GM23338 (cell line): ENCODE measurements around the gene PLA2G12A. TPM values are rescaled to one million over a fixed set of nuclear protein-coding genes. Genes with fewer than 3 reads are reported as not detected.

Source experiments
- ATAC-seq: fragments of 200-7000 bp; cut with Tn5 transposase; 3 replicates; pipeline ENCODE4 v1.9.1; 2020
- DNase-seq: peaks from one replicate; pipeline ENCODE4 v3.0.0-alpha.2; 2015; ENCODE audit warnings: low spot score
- H2AFZ ChIP-seq: fragments of 200-600 bp; sonication (generic); 2 replicates; pipeline ENCODE4 v1.8.0; 2016; ENCODE audit warnings: antibody characterized with exemption, mild to moderate bottlenecking, moderate library complexity
- H3F3A ChIP-seq: fragments of 200-600 bp; sonication (generic); replicated peaks from 2 replicates; pipeline ENCODE4 v1.8.0; 2017; ENCODE audit warnings: antibody characterized with exemption, mixed run types, low read depth
- H3K27ac ChIP-seq: fragments of 200-600 bp; sonication (generic); 2 replicates; pipeline ENCODE4 v1.6.1; 2016; ENCODE audit warnings: low read depth
- H3K27me3 ChIP-seq: fragments of 200-600 bp; sonication (generic); 2 replicates; pipeline ENCODE4 v1.8.0; 2016; ENCODE audit warnings: mild to moderate bottlenecking, mixed run types, moderate library complexity; ENCODE audit not compliant: insufficient read depth
- H3K36me3 ChIP-seq: fragments of 200-600 bp; sonication (generic); 2 replicates; pipeline ENCODE4 v1.8.0; 2016; ENCODE audit warnings: mild to moderate bottlenecking; ENCODE audit not compliant: insufficient read depth
- H3K4me1 ChIP-seq: fragments of 200-600 bp; sonication (generic); 2 replicates; pipeline ENCODE4 v1.8.0; 2016; ENCODE audit warnings: mild to moderate bottlenecking, moderate library complexity; ENCODE audit not compliant: insufficient read depth
- H3K4me2 ChIP-seq: fragments of 200-600 bp; sonication (generic); 2 replicates; pipeline ENCODE4 v1.7.1; 2017; ENCODE audit warnings: mixed run types
- H3K4me3 ChIP-seq: fragments of 200-600 bp; sonication (generic); 2 replicates; pipeline ENCODE4 v1.6.1; 2016; ENCODE audit warnings: mixed run types
- H3K79me2 ChIP-seq: fragments of 200-600 bp; sonication (generic); replicated peaks from 2 replicates; pipeline ENCODE4 v1.8.0; 2017; ENCODE audit warnings: mild to moderate bottlenecking; ENCODE audit not compliant: insufficient read depth
- H3K9me2 ChIP-seq: fragments of 200-600 bp; sonication (generic); 2 replicates; pipeline ENCODE4 v1.8.0; 2017; ENCODE audit not compliant: insufficient read depth
- H4K20me1 ChIP-seq: fragments of 200-600 bp; sonication (generic); replicated peaks from 2 replicates; pipeline ENCODE4 v1.8.0; 2017; ENCODE audit warnings: mild to moderate bottlenecking; ENCODE audit not compliant: insufficient read depth
- H3K27ac Mint-ChIP-seq: 2 replicates; pipeline ENCODE4 v1.8.0; 2020; ENCODE audit warnings: inconsistent platforms, mild to moderate bottlenecking, moderate library complexity, mixed read lengths
- H3K27me3 Mint-ChIP-seq: 3 replicates; pipeline ENCODE4 v1.8.0; 2022; ENCODE audit warnings: low read depth, mild to moderate bottlenecking, moderate library complexity, mixed read lengths, inconsistent platforms; ENCODE audit not compliant: insufficient read depth, poor library complexity
- H3K36me3 Mint-ChIP-seq: 3 replicates; pipeline ENCODE4 v1.8.0; 2021; ENCODE audit warnings: low read depth, mild to moderate bottlenecking, inconsistent platforms, moderate library complexity, mixed read lengths
- H3K4me1 Mint-ChIP-seq: 3 replicates; pipeline ENCODE4 v1.8.0; 2020; ENCODE audit warnings: mild to moderate bottlenecking, inconsistent platforms, mixed read lengths
- H3K4me3 Mint-ChIP-seq: 3 replicates; pipeline ENCODE4 v1.8.0; 2021; ENCODE audit warnings: moderate library complexity, mild to moderate bottlenecking, inconsistent platforms, mixed read lengths
- H3K9me3 Mint-ChIP-seq: 3 replicates; pipeline ENCODE4 v1.8.0; 2020; ENCODE audit warnings: moderate library complexity, mild to moderate bottlenecking, inconsistent platforms, mixed read lengths
- CREB1 ChIP-seq: fragments of 250-450 bp; sonication (Bioruptor Pico); IDR thresholded peaks from 2 replicates; pipeline ENCODE4 v1.5.0; 2020; ENCODE audit warnings: low read depth, mild to moderate bottlenecking, moderate library complexity
- EZH2 ChIP-seq: fragments of 200-600 bp; sonication (generic); IDR thresholded peaks from one replicate; pipeline ENCODE4 v1.8.0; 2017; ENCODE audit warnings: antibody characterized with exemption, mild to moderate bottlenecking, low read depth; ENCODE audit not compliant: unreplicated experiment
- EZH2phosphoT487 ChIP-seq: fragments of 200-600 bp; sonication (generic); IDR thresholded peaks from one replicate; pipeline ENCODE4 v1.8.1; 2018; ENCODE audit warnings: antibody characterized with exemption; ENCODE audit not compliant: unreplicated experiment
- JUNB ChIP-seq: IDR thresholded peaks from one replicate; pipeline ENCODE4 v1.6.1; 2016; ENCODE audit warnings: antibody characterized with exemption; ENCODE audit not compliant: unreplicated experiment
- NANOG ChIP-seq: IDR thresholded peaks from 2 replicates; pipeline ENCODE4 v1.6.1; 2016; ENCODE audit warnings: antibody characterized with exemption, borderline replicate concordance
- POLR2AphosphoS5 ChIP-seq: IDR thresholded peaks from 2 replicates; pipeline ENCODE4 v1.6.1; 2016; ENCODE audit warnings: antibody characterized with exemption, low read depth
- ZNF331 ChIP-seq: fragments of 250-450 bp; sonication (Bioruptor Pico); IDR thresholded peaks from 2 replicates; pipeline ENCODE4 v1.5.0; 2020; ENCODE audit warnings: low read depth, mild to moderate bottlenecking, moderate library complexity
- polyA plus RNA-seq: library from polyadenylated mRNA; unstranded; fragments of >200 nt; fragmentation: Nextera tagmentation; extraction: Ambion mirVana; gene quantifications from 2 replicates; pipeline ENCODE4 v1.2.1, GENCODE V29; 2016
- total RNA-seq: library from RNA; depleted of rRNA; stranded (reverse); fragments of >200 nt; shearing (Covaris generic); gene quantifications from 2 replicates; pipeline ENCODE4 v1.2.3, GENCODE V29; 2014
- TF ChIP-seq, protein P1 (sequence below): IDR thresholded peaks from 2 replicates; pipeline ENCODE4 v1.6.1; 2016; ENCODE audit warnings: antibody characterized with exemption
- TF ChIP-seq, protein P2 (sequence below): IDR thresholded peaks from one replicate; pipeline ENCODE4 v1.6.1; 2018; ENCODE audit warnings: antibody characterized with exemption; ENCODE audit not compliant: unreplicated experiment
- TF ChIP-seq, protein P3 (sequence below): fragments of 250-450 bp; sonication (Bioruptor Pico); IDR thresholded peaks from 2 replicates; pipeline ENCODE4 v1.5.0; 2020; ENCODE audit warnings: mild to moderate bottlenecking, moderate library complexity

Gene PLA2G12A
- total and polyA plus RNA-seq, 2 experiments from 2014 or later = 30.8 to 70.7 TPM

DNA sequence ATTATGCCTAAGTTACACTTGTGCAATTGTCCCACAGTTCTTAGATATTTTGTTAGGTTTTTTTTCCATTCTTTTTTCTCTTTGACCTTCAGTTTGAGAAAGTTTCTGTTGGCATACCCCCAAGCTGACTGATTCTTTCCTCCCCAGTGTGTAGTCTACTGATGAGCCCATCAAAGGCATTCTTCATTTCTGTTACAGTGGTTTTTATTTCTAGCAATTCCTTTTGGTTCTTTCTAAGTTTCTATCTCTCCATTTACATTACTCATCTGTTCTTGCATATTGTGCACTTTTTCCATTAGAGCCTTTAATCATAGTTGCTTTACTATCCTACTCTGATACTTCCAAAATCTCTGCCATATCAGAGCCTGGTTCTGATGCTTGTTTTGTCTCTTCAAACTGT is 58.5 kb downstream of the PLA2G12A start:
- H3K27me3 Mint-ChIP-seq = no peaks in the 10 kb centered on the region
- Histone ChIP-seq H3K79me2 (no peaks in the 10 kb centered on the region), H3K36me3 (no peaks in the 10 kb centered on the region), H3F3A (no peaks in the 10 kb centered on the region), H3K27ac (no peak overlapping the region), H3K9me2 (peaks cover 2% of the 10 kb centered on the region; the same call in 1 of the 2 replicates), H2AFZ (no peak overlapping the region), H3K4me2 (no peak overlapping the region), H3K27me3 (no peaks in the 10 kb centered on the region), H4K20me1 (no peaks in the 10 kb centered on the region), H3K4me1 (no peaks in the 10 kb centered on the region), H3K4me3 (no peak overlapping the region)
- no peak overlapping the region for H3K27ac Mint-ChIP-seq
- H3K9me3 Mint-ChIP-seq = no peaks in the 10 kb centered on the region; the same call in 2 of the 3 replicates
- no peak for DNase-seq
- peaks cover 2% of the 10 kb centered on the region; the same call in 1 of the 3 replicates for H3K36me3 Mint-ChIP-seq
- H3K4me3 Mint-ChIP-seq = no peak overlapping the region
- TF ChIP-seq POLR2AphosphoS5 (no peak), CREB1 (no peak), NANOG (no peak), JUNB (no peak), ZNF331 (CRISPR knock-in tag) (no peak), EZH2phosphoT487 (no peak), EZH2 (no peak)
- TF ChIP-seq, protein P1, sequence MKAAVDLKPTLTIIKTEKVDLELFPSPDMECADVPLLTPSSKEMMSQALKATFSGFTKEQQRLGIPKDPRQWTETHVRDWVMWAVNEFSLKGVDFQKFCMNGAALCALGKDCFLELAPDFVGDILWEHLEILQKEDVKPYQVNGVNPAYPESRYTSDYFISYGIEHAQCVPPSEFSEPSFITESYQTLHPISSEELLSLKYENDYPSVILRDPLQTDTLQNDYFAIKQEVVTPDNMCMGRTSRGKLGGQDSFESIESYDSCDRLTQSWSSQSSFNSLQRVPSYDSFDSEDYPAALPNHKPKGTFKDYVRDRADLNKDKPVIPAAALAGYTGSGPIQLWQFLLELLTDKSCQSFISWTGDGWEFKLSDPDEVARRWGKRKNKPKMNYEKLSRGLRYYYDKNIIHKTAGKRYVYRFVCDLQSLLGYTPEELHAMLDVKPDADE = no peak
- TF ChIP-seq, protein P2, sequence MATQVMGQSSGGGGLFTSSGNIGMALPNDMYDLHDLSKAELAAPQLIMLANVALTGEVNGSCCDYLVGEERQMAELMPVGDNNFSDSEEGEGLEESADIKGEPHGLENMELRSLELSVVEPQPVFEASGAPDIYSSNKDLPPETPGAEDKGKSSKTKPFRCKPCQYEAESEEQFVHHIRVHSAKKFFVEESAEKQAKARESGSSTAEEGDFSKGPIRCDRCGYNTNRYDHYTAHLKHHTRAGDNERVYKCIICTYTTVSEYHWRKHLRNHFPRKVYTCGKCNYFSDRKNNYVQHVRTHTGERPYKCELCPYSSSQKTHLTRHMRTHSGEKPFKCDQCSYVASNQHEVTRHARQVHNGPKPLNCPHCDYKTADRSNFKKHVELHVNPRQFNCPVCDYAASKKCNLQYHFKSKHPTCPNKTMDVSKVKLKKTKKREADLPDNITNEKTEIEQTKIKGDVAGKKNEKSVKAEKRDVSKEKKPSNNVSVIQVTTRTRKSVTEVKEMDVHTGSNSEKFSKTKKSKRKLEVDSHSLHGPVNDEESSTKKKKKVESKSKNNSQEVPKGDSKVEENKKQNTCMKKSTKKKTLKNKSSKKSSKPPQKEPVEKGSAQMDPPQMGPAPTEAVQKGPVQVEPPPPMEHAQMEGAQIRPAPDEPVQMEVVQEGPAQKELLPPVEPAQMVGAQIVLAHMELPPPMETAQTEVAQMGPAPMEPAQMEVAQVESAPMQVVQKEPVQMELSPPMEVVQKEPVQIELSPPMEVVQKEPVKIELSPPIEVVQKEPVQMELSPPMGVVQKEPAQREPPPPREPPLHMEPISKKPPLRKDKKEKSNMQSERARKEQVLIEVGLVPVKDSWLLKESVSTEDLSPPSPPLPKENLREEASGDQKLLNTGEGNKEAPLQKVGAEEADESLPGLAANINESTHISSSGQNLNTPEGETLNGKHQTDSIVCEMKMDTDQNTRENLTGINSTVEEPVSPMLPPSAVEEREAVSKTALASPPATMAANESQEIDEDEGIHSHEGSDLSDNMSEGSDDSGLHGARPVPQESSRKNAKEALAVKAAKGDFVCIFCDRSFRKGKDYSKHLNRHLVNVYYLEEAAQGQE = no peak
- TF ChIP-seq, protein P3, sequence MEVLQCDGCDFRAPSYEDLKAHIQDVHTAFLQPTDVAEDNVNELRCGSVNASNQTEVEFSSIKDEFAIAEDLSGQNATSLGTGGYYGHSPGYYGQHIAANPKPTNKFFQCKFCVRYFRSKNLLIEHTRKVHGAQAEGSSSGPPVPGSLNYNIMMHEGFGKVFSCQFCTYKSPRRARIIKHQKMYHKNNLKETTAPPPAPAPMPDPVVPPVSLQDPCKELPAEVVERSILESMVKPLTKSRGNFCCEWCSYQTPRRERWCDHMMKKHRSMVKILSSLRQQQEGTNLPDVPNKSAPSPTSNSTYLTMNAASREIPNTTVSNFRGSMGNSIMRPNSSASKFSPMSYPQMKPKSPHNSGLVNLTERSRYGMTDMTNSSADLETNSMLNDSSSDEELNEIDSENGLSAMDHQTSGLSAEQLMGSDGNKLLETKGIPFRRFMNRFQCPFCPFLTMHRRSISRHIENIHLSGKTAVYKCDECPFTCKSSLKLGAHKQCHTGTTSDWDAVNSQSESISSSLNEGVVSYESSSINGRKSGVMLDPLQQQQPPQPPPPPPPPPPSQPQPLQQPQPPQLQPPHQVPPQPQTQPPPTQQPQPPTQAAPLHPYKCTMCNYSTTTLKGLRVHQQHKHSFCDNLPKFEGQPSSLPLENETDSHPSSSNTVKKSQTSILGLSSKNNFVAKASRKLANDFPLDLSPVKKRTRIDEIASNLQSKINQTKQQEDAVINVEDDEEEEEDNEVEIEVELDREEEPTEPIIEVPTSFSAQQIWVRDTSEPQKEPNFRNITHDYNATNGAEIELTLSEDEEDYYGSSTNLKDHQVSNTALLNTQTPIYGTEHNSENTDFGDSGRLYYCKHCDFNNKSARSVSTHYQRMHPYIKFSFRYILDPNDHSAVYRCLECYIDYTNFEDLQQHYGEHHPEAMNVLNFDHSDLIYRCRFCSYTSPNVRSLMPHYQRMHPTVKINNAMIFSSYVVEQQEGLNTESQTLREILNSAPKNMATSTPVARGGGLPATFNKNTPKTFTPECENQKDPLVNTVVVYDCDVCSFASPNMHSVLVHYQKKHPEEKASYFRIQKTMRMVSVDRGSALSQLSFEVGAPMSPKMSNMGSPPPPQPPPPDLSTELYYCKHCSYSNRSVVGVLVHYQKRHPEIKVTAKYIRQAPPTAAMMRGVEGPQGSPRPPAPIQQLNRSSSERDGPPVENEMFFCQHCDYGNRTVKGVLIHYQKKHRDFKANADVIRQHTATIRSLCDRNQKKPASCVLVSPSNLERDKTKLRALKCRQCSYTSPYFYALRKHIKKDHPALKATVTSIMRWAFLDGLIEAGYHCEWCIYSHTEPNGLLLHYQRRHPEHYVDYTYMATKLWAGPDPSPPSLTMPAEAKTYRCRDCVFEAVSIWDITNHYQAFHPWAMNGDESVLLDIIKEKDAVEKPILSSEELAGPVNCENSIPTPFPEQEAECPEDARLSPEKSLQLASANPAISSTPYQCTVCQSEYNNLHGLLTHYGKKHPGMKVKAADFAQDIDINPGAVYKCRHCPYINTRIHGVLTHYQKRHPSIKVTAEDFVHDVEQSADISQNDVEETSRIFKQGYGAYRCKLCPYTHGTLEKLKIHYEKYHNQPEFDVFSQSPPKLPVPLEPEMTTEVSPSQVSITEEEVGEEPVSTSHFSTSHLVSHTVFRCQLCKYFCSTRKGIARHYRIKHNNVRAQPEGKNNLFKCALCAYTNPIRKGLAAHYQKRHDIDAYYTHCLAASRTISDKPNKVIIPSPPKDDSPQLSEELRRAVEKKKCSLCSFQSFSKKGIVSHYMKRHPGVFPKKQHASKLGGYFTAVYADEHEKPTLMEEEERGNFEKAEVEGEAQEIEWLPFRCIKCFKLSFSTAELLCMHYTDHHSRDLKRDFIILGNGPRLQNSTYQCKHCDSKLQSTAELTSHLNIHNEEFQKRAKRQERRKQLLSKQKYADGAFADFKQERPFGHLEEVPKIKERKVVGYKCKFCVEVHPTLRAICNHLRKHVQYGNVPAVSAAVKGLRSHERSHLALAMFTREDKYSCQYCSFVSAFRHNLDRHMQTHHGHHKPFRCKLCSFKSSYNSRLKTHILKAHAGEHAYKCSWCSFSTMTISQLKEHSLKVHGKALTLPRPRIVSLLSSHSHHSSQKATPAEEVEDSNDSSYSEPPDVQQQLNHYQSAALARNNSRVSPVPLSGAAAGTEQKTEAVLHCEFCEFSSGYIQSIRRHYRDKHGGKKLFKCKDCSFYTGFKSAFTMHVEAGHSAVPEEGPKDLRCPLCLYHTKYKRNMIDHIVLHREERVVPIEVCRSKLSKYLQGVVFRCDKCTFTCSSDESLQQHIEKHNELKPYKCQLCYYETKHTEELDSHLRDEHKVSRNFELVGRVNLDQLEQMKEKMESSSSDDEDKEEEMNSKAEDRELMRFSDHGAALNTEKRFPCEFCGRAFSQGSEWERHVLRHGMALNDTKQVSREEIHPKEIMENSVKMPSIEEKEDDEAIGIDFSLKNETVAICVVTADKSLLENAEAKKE (CRISPR knock-in tag) = no peak
- ATAC-seq = no peak
- H3K4me1 Mint-ChIP-seq = peaks cover 3% of the 10 kb centered on the region; the same call in 2 of the 3 replicates
